ENCODE data around the gene KCNT1.

- TF ChIP-seq CTCF (IDR thresholded peaks at IDR 0.05; ENCODE audit: low read depth, low read length), result no peak
- TF ChIP-seq EZH2phosphoT487 (IDR thresholded peaks at IDR 0.05; ENCODE audit: low read depth), result no peak
These were observed 121.1 kb downstream of the KCNT1 start for GRCh38 chr9:135823036-135823435.

Data from OCI-LY3 (cell line).